NCI-H748 (cell line): ENCODE data around the gene CFAP61.
A peak's percentile ranks its signal among the peaks of the same experiment; 100 is the strongest.
"Not testable (repeated sequence)": the region's sequence is repeated elsewhere in the genome, so short reads cannot be mapped to it uniquely, and the experiment has no call there.

ENCODE experiments used
- DNase-seq: peaks from one replicate; lab custom pipeline; 2025; ENCODE audit not compliant: unreplicated experiment; lab: John Stamatoyannopoulos, UW

CFAP61 gene

GRCh38 chr20:20229595-20229994 lies 177.3 kb downstream of the CFAP61 start:
- no peak for DNase-seq

GRCh38 chr20:20230741-20231140 lies 178.4 kb downstream of the CFAP61 start:
- DNase-seq = no peak

DNA sequence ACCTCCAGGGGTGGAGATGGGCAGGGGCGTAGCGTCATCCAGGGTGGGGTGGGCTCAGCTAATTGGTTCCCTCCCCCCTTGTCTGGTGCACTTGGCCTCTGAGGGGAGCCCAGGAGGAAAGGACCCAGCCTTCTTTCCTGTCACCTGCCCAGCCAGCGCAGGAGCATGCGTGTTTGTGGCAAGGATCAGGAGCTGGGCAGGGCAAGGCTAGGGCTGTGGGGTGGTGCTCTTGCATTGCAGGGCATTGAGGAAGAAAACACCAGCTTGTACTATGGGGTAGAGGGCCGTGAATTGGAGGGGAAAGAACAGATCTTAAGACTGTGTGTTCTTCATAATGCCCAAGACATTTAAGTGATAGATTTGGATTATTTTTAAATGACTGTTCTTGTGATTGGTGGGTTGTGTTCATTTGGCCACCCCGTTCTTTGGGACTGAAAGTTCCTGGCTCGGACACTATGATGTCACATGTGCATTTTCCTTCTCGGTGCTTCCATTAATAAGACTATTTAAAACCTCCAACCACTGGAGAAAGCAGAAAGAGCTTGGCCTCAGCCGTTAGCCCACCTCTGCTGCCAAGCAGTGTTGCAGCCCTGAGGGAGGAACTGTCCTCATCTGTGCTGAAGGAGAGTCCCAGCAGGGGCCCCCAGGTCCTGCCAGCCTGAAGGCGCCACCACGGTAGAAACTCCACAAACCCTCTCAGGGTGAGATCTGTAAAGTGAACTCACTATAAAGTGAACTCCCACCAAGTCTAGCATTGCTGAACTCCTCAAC lies 179.4 kb downstream of the CFAP61 start:
- DNase-seq = no peak

DNA sequence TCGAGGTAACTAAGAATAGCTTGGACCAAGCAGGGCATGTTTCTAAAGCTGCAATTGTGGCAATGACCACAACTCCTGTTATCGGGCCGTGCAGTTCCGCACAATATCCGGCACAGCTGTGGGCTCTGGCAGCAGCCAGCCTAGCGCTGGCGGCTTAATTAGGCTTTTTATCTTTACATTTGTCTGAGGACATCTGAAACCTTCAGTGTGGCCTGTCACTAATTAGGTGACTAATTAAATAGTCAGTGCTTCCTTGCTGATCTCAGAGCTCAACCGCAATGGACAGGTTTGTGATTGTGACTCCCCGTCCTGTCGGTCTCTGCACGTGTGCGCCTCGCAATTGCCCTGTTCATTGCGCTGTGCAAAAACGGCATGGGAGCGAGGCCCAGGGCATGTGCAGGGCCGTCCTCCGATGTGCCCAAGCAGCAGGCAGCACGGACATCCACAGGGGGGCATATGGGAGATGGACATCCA lies 180.7 kb downstream of the CFAP61 start:
- peak; percentile 51 for DNase-seq

- DNase-seq = no peak
These were observed 183.3 kb downstream of the CFAP61 start for GRCh38 chr20:20235681-20236080.

GRCh38 chr20:20237093-20237959 lies 185.0 kb downstream of the CFAP61 start:
- DNase-seq = peak; percentile 92

- DNase-seq = peak; percentile 93
These were observed 189.6 kb downstream of the CFAP61 start for GRCh38 chr20:20241976-20242375.

GRCh38 chr20:20244384-20244783 lies 192.1 kb downstream of the CFAP61 start:
- not testable (repeated sequence) for DNase-seq

DNA sequence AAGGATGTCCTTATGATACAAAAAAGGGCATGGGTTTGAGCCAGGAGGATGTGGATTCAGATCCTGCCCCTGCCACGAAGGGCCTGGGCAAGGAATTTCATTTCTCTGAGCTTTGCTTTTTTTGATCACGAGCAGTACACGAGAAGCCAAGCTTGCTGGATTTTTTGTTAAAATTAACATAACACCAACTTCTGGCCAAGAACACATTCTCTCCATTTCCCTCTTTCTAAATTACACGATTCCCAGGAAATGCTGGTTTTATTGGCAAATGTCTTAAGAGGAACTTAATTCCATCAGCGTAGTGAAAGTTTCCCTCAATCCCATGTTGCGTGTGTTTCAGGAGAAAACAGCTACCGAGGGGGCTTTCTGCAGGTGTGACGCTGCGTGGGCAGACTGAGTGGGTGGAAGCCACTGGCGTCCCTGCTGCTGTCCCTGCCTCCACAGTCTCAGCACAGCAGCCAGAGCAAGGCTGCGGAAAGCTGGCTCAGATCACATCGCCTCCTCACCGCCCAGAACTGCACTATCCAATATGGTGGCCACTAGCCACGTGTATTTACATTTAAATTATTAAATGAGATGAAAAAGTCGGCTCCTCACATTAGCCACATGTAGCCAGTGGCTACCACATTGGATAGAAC lies 194.8 kb downstream of the CFAP61 start:
- DNase-seq = no peak

DNA sequence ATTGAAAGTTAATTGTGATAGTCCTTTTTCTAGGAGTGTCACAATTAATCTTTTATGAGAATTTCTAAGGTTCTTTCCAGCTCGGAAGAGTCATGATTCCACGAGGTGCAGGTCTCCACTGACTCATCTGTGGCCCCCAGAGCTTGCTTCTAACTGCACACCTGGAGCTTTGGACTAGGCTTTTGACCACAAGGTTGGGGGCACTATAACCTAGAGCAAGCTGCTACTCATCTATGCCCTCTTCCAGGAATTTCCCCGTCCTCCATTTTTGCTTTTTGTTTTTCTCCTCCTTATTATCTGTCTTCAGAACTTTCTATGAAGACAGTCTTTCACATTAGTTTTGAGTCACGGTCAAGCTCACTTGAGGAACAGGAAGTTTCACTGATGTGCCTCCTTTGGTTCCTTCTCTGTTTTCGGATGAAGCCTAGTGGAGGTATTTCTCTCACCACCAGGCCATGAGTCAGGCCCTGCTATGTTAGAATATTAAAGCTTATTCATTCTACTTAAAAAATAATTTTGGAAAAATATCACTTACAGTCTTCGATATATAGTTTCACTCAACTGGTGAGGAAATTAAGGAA lies 196.4 kb downstream of the CFAP61 start:
- no peak for DNase-seq

DNA sequence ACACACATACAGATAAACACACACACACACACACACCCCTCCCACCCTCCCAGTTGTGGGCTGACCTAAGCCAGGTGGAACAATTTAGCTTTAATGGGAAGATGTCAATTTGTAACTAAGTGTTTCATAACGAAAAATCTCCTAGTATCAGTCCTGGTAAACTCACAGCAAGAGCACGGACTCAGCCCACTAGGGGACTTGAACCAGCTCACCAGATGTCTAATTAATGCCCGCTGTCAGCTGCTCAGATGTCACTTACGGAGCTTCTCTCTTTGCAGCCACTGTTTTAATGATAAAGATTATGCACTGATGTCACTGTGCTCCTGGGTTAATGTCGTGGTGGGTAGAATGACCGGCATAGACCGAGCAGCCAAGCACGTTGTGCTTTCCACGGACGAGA lies 199.0 kb downstream of the CFAP61 start:
- peak; percentile 57 for DNase-seq

DNA sequence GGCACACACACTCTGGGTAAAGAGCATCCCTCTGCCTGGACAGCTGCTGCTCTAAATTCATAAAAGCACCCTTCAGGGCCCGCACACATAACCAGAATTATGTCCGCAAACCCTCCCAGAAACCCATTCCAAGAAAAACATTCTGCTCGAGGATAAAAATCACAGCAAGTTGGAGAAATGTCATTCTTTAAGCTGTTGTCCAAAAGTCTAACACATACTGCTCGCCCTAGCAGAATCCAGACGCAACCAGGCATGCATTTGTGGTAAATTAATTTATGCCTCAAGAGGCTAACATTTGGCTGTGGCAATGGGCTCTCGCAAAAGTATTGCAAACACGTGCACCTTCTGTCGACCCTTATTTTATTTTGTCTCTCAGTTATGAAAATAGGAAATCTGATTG lies 199.5 kb downstream of the CFAP61 start:
- DNase-seq = no peak

GRCh38 chr20:20253039-20253743 lies 200.9 kb downstream of the CFAP61 start:
- DNase-seq = no peak

GRCh38 chr20:20253744-20254330 lies 201.5 kb downstream of the CFAP61 start:
- peak; percentile 47 for DNase-seq

GRCh38 chr20:20255099-20255498 lies 202.8 kb downstream of the CFAP61 start:
- no peak for DNase-seq

DNA sequence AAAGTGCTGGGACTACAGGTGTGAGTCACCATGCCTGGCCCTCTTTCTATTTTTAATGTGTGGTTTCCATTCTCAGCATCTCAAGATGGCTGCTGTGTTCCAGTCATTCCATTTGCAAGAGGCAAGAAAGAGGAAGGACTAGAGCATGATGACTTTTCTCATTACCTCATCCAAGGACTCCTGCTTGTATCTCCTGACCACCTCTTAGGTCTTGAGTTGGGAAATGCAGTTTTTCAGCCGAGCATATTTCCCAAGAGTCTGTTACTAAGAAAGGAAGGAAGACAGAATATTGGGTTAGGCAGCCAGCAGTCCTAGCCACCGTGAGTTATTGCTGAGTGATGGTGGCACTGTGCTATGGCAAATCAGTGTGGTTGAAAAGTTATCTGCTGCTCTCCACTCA lies 207.2 kb downstream of the CFAP61 start:
- no peak for DNase-seq

- no peak for DNase-seq
These were observed 208.8 kb downstream of the CFAP61 start for GRCh38 chr20:20261159-20261558.

- no peak for DNase-seq
These were observed 212.9 kb downstream of the CFAP61 start for GRCh38 chr20:20265210-20265609.

DNA sequence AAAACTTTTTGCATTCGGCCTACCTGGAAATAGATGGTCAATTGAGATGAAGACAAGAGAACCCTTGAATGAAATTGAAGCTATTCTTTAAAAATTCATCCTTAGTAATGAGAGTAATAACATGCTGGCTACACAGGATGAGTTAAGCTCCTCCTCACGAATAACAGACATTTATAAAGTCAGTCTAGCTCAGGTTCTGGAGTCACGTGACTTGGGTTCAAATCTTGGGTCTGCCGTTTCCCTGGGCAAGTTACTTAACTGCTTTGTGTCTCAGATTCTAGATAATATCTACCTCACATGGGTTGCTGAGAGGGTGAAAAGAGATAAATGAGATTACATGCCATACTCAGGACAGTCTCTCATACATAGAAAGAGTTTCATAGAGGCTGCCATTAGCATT lies 214.2 kb downstream of the CFAP61 start:
- DNase-seq = no peak

GRCh38 chr20:20267685-20268370 lies 215.5 kb downstream of the CFAP61 start:
- peak; percentile 99 for DNase-seq
